HEK293 (cell line): ENCODE results near the gene HSFX1.
"Not testable (repeated sequence)": the region's sequence is repeated elsewhere in the genome, so short reads cannot be mapped to it uniquely, and the experiment has no call there.

Experiments
- CTCF ChIA-PET: fragments of 350-600 bp; formaldehyde crosslinking; extraction: SDS; loops from one replicate; lab custom pipeline; 2021; ENCODE audit warnings: antibody characterized with exemption; lab: Yijun Ruan, JAX
- POLR2A ChIA-PET: fragments of 300-600 bp; formaldehyde crosslinking; extraction: SDS; loops from one replicate; lab custom pipeline; 2020; ENCODE audit warnings: antibody characterized with exemption, inconsistent platforms; lab: Yijun Ruan, JAX
- H3K27ac ChIP-seq: fragments of 200-500 bp; sonication (Bioruptor generic); 2 replicates; pipeline ENCODE4 v1.5.1; 2014; ENCODE audit warnings: low read depth, low read length, control low read depth, inconsistent platforms; ENCODE audit errors: extremely low read depth
- H3K36me3 ChIP-seq, 2 experiments: fragments of 200-500 bp in 1 of 2; sonication (Bioruptor generic) in 1 of 2; 1 replicate in 1 of 2; 2 replicates in 1 of 2; pipeline ENCODE4 v1.5.1; 2014 to 2017; ENCODE audit warnings: inconsistent platforms in 2 of 2, low read length in 2 of 2; ENCODE audit not compliant: control insufficient read depth in 2 of 2, insufficient read depth in 1 of 2
- H3K4me1 ChIP-seq: fragments of 200-500 bp; sonication (Bioruptor generic); 2 replicates; pipeline ENCODE4 v1.5.1; 2014; ENCODE audit warnings: mild to moderate bottlenecking, low read length, inconsistent platforms; ENCODE audit not compliant: control insufficient read depth, insufficient read depth
- H3K4me3 ChIP-seq: 2 replicates; pipeline ENCODE4 v1.5.1; 2011; ENCODE audit warnings: low read depth, mild to moderate bottlenecking, control low read depth, low read length, moderate library complexity
- H3K9me3 ChIP-seq: fragments of 200-500 bp; sonication (Bioruptor generic); 2 replicates; pipeline ENCODE4 v1.5.1; 2014; ENCODE audit warnings: low read depth, low read length, inconsistent platforms; ENCODE audit not compliant: control insufficient read depth, insufficient read depth
- KLF7 ChIP-seq: fragments of 450-650 bp; formaldehyde crosslinking; IDR thresholded peaks from 2 replicates; pipeline ENCODE4 v1.5.1; 2016; ENCODE audit warnings: missing biosample characterization, missing genetic modification characterization, borderline replicate concordance
- OSR2 ChIP-seq: fragments of 450-650 bp; formaldehyde crosslinking; IDR thresholded peaks from 2 replicates; pipeline ENCODE4 v1.5.1; 2016; ENCODE audit warnings: missing biosample characterization, missing genetic modification characterization
- RBAK ChIP-seq: fragments of 450-650 bp; formaldehyde crosslinking; IDR thresholded peaks from 2 replicates; pipeline ENCODE4 v1.5.1; 2016; ENCODE audit warnings: missing biosample characterization, missing genetic modification characterization
- ZNF670 ChIP-seq: fragments of 450-650 bp; formaldehyde crosslinking; IDR thresholded peaks from 2 replicates; pipeline ENCODE4 v1.5.1; 2016; ENCODE audit warnings: missing biosample characterization, missing genetic modification characterization, low read depth
- TF ChIP-seq, protein P1 (sequence below): fragments of 450-650 bp; formaldehyde crosslinking; IDR thresholded peaks from 2 replicates; pipeline ENCODE4 v1.5.1; 2016; ENCODE audit warnings: missing biosample characterization, missing genetic modification characterization
- TF ChIP-seq, protein P2 (sequence below): fragments of 450-650 bp; formaldehyde crosslinking; IDR thresholded peaks from 2 replicates; pipeline ENCODE4 v1.5.1; 2017; ENCODE audit warnings: missing biosample characterization, missing genetic modification characterization
- TF ChIP-seq, protein P3 (sequence below): fragments of 450-650 bp; formaldehyde crosslinking; IDR thresholded peaks from 2 replicates; pipeline ENCODE4 v1.5.1; 2016; ENCODE audit warnings: missing biosample characterization, missing genetic modification characterization

HSFX1 gene

DNA sequence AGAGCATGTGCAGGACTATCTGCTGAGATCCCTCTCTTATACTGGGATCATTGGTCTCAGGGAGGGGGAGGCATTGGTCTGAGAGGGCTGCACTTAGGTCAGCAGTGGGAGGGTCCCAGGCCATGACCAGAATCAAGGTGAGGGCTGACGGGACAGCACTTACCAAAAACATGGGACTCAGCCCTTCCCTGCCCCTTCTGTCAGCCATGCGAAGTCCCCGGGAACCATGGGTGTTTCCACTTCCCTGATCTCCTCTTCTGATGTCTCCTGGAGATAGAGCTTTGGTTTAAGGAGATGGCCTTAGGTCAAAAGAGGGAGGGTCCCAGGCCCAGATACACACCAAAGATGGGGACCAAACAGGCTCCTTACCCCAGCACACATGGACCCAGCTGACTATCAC, 12.9 kb upstream of the HSFX1 start (continued):
- TF ChIP-seq, protein P1, sequence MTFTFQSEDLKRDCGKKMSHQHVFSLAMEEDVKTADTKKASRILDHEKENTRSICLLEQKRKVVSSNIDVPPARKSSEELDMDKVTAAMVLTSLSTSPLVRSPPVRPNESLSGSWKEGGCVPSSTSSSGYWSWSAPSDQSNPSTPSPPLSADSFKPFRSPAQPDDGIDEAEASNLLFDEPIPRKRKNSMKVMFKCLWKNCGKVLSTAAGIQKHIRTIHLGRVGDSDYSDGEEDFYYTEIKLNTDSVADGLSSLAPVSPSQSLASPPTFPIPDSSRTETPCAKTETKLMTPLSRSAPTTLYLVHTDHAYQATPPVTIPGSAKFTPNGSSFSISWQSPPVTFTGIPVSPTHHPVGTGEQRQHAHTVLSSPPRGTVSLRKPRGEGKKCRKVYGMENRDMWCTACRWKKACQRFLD = no peak
- TF ChIP-seq RBAK (tag by site-specific recombination) (no peak), KLF7 (tag by site-specific recombination) (no peak)

DNA sequence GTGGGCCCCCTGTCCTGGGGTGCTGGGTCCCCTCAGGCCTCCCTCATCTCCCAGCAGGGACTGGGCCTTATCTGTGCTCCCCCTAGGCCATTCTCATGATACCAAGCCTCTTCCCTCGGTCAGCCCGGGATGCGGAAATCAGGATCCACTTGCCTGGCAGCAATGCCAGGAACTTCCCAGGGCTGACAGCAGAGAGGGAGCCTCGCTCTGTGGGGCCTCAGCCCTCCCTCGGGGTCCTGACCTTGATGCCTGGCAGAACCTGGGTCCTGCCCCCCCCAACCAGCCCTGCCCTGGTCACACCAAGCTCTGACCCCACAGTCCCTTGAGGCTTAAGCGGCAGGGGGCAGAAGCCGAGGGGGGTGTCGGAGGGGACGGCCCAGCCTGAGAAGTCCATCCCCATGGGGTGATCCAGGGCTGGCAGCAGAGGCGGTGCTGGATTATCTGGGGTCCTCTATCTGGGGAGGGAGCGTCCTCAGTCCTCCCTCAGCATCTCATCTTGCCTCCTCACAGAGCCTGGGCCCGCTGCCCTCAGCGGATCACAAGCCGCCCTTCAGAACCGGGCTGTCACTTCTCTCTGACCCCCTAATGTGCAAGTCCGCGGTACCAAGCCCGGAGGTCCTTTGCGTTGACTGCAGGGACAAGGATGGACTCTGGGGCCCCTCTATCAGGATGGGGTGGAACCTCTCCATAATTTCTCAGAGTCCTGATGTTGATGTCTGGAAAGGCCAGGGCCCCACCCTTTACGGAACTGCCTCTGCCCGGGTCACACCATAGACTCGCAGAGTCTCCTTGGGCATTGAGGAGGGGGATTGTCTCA, 11.8 kb upstream of the HSFX1 start:
- H3K4me3 ChIP-seq, H3K9me3 ChIP-seq, H3K36me3 ChIP-seq, H3K4me1 ChIP-seq, CTCF ChIA-PET, H3K27ac ChIP-seq, POLR2A ChIA-PET: not testable (repeated sequence)

DNA sequence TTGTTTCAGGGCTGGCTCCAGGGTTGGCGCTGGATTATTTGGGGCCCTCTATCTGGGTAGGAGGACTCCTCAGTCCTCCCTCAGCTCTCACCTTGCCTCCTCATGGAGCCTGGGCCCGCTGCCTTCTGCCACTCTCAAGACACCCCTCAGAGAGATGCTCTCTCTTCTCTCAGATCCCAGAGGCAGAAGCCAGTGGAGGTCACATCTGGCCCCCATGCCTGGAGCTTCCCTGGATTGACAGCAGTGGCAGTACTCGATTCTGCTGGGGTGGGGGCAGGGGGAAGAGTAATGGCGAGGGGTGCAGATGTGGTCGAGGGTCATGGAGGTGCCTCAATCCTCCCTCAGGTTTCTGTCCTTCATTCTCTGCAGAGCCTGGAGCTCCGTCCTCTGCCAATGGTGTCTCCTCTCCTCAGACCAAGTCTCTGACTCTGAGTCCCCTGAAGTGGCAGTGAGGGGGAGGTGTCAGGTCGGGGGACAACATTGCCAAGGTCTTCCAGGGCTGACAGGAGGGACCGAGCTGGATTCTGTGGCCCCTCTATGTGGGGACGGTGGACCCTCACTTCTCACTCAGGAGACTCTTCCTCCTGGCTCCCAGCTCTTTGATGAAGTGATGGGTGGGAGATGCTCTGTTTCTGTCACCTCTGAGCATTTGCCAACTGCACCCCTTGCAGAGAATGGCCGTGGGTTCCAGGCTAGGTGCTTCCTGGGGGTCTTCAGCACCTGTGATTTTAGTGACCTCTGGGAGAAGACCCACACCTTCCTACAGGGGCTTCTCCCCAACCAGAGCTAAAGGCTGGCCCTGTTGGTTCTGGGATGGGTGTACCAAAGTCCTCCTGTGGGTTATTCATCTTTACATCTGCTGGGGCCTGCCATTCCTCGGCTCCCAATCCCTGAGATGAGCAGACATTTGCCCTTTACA, 10.9 kb upstream of the HSFX1 start:
- no peaks in the 10 kb centered on the region for H3K36me3 ChIP-seq
- ChIA-PET CTCF (interaction anchor here (0.5 kb wide), 1 partner anchor 441 kb away, joined by 4 read pairs; no protein-coding TSS in a partner anchor), POLR2A (no interaction called here)
- no peak overlapping the region for H3K4me3 ChIP-seq
- H3K9me3 ChIP-seq = no peaks in the 10 kb centered on the region
- H3K4me1 ChIP-seq = no peaks in the 10 kb centered on the region
- TF ChIP-seq, protein P2, sequence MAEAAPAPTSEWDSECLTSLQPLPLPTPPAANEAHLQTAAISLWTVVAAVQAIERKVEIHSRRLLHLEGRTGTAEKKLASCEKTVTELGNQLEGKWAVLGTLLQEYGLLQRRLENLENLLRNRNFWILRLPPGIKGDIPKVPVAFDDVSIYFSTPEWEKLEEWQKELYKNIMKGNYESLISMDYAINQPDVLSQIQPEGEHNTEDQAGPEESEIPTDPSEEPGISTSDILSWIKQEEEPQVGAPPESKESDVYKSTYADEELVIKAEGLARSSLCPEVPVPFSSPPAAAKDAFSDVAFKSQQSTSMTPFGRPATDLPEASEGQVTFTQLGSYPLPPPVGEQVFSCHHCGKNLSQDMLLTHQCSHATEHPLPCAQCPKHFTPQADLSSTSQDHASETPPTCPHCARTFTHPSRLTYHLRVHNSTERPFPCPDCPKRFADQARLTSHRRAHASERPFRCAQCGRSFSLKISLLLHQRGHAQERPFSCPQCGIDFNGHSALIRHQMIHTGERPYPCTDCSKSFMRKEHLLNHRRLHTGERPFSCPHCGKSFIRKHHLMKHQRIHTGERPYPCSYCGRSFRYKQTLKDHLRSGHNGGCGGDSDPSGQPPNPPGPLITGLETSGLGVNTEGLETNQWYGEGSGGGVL (tag by site-specific recombination) = no peak
- no peak for TF ChIP-seq OSR2 (tag by site-specific recombination)
- no peak for TF ChIP-seq ZNF670
- TF ChIP-seq, protein P3, sequence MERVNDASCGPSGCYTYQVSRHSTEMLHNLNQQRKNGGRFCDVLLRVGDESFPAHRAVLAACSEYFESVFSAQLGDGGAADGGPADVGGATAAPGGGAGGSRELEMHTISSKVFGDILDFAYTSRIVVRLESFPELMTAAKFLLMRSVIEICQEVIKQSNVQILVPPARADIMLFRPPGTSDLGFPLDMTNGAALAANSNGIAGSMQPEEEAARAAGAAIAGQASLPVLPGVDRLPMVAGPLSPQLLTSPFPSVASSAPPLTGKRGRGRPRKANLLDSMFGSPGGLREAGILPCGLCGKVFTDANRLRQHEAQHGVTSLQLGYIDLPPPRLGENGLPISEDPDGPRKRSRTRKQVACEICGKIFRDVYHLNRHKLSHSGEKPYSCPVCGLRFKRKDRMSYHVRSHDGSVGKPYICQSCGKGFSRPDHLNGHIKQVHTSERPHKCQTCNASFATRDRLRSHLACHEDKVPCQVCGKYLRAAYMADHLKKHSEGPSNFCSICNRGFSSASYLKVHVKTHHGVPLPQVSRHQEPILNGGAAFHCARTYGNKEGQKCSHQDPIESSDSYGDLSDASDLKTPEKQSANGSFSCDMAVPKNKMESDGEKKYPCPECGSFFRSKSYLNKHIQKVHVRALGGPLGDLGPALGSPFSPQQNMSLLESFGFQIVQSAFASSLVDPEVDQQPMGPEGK = no peak
- no peak overlapping the region for H3K27ac ChIP-seq

DNA sequence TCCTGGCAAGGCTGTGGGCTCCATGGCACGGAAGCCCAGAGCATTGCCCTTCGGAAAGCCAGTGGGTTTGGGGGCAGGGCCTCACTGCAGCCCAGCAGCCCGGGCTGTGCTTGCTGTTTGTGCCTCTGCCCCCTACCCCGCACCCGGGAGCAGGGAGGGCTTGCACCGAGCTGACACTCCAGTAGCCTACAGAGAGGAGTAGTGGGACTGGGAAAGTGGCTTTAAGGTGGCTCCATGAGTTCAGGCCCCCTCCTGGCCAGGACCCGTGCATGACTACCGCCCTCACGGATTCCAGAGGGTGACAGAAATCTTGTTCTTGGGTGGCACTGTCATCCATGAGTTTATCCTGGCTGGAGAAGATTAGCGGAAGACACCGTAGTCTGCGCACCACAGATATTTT, 3.5 kb upstream of the HSFX1 start:
- H3K4me1 ChIP-seq, H3K36me3 ChIP-seq, H3K4me3 ChIP-seq, H3K9me3 ChIP-seq, CTCF ChIA-PET, POLR2A ChIA-PET, H3K27ac ChIP-seq: not testable (repeated sequence)

DNA sequence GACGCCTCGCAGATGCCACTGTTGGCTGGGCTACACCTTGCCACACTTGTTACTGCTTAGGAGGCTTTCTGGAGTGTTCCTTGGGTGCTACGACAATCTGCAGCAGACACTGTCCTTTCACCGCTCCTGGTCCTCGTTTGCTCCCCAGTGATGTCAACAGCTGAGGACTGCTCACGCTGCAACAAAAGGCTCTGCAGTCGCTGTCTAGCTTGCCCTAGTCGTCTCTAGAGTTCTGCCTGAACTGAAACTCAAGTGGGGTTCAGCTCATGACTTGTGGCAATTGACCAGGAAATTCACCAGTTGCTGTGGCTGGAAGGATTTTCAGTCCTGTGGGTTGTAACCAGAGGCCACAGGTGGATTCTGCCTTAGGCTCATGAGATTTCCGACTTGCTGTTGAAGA, 842 bp upstream of the HSFX1 start:
- POLR2A ChIA-PET = not testable (repeated sequence)

DNA sequence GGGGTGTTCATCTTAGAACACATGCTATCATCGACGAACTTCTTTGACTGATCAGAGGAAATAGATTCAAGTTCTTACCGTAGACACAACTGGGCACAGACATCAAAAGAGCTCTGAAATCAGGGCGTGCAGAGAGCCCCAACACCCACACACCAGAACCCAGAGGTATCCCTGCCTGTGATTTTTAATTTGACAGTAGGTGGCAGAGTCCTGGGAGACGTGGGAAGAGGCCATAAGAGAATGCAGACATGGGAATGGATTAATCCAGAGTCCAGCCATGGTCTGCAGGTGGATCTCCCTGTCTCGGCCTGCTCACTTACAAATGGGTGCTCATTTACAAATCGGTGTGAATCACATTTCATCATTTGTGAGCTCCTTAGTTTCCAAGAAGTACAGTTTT, 4.1 kb downstream of the HSFX1 start:
- H3K4me1 ChIP-seq, CTCF ChIA-PET, H3K36me3 ChIP-seq, H3K27ac ChIP-seq, POLR2A ChIA-PET, H3K4me3 ChIP-seq, H3K9me3 ChIP-seq: not testable (repeated sequence)

More for the DNA sequence above, 842 bp upstream of the HSFX1 start:
- H3K27ac ChIP-seq, H3K9me3 ChIP-seq, CTCF ChIA-PET, H3K36me3 ChIP-seq, H3K4me1 ChIP-seq, H3K4me3 ChIP-seq: not testable (repeated sequence)

DNA sequence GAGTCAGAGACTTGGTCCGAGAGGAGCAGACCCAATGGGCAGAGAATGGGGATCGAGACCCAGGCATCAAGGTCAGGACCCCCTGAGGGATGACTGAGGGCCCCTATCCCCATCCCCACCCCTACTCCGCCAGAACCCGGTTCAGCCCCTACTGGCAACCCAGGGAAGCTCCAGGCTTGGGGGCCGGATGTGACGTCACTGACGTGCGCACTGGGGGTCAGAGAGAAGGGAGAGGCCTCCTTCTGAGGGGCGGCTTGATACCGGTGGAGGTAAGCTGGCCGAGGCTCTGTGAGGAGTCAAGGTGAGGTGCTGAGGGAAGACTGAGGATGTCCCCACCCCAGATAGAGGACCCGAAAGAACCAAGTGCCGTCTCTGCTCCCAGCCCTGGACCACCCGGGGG, 7.9 kb downstream of the HSFX1 start, which contains the start of gene MAGEA9:
Gene MAGEA9, plus strand, starts transcription at position 204 of the 400 bp plus-strand sequence. CDS start 4,281 bp downstream, outside the sequence.
- H3K36me3 ChIP-seq, H3K27ac ChIP-seq, H3K9me3 ChIP-seq, H3K4me1 ChIP-seq, H3K4me3 ChIP-seq, POLR2A ChIA-PET, CTCF ChIA-PET: not testable (repeated sequence)

DNA sequence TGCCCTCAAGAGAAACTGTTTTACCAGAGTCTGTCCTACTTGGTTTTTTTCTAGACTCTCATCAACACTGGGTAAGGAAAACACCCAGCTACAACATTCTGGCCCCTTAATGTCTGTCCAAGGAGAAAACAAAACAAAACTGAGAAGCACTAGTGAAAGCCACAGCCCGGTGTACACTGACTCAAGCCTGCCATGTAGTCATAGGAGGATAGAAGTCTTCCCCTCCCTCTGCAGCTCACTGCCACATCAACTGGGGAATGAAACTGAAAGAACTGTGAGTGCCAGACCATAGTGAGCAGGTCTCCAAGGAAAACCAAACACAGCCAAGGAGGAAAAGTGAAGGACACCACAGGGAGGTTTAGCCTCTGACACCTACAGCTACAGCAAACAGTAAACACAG, 21.7 kb downstream of the HSFX1 start:
- H3K9me3 ChIP-seq, H3K4me1 ChIP-seq, H3K27ac ChIP-seq, CTCF ChIA-PET, H3K4me3 ChIP-seq, H3K36me3 ChIP-seq, POLR2A ChIA-PET: not testable (repeated sequence)
